Endothelial cell (in vitro differentiated cells): ENCODE results near the gene NPHP4. TPM values are rescaled to one million over a fixed set of nuclear protein-coding genes. Genes with fewer than 3 reads are reported as not detected.

Source experiments
- DNase-seq: peaks from one replicate; pipeline ENCODE4 v3.0.0; 2021; ENCODE audit warnings: low spot score
- H3K27ac Mint-ChIP-seq: one replicate; pipeline ENCODE4 v1.8.0; 2021; ENCODE audit warnings: mixed read lengths, inconsistent platforms; ENCODE audit not compliant: unreplicated experiment
- H3K27me3 Mint-ChIP-seq: one replicate; pipeline ENCODE4 v1.8.0; 2021; ENCODE audit warnings: mild to moderate bottlenecking, moderate library complexity, mixed read lengths, inconsistent platforms; ENCODE audit not compliant: unreplicated experiment
- H3K36me3 Mint-ChIP-seq: one replicate; pipeline ENCODE4 v1.8.0; 2021; ENCODE audit warnings: mild to moderate bottlenecking, low read depth, mixed read lengths, inconsistent platforms; ENCODE audit not compliant: unreplicated experiment
- H3K4me1 Mint-ChIP-seq: one replicate; pipeline ENCODE4 v1.8.0; 2021; ENCODE audit warnings: mild to moderate bottlenecking, mixed read lengths, inconsistent platforms; ENCODE audit not compliant: unreplicated experiment
- H3K4me3 Mint-ChIP-seq: one replicate; pipeline ENCODE4 v1.8.0; 2021; ENCODE audit warnings: mild to moderate bottlenecking, mixed read lengths, inconsistent platforms; ENCODE audit not compliant: unreplicated experiment
- H3K9me3 Mint-ChIP-seq: one replicate; pipeline ENCODE4 v1.8.0; 2021; ENCODE audit warnings: mixed read lengths, inconsistent platforms; ENCODE audit not compliant: unreplicated experiment
- CTCF ChIP-seq: fragments of 200-600 bp; sonication (generic); IDR thresholded peaks from one replicate; pipeline ENCODE4 v1.5.0; 2021; ENCODE audit warnings: antibody characterized with exemption; ENCODE audit not compliant: unreplicated experiment
- total RNA-seq: library from RNA; stranded (reverse); fragmentation: NEBNext Ultra II Directional; extraction: Animal tissue kit (Norgen Biotek cat#: 25700); gene quantifications from one replicate; pipeline ENCODE4 v1.2.1, GENCODE V29; 2021; ENCODE audit not compliant: unreplicated experiment

NPHP4 gene
- total RNA-seq, 1 donor from 2014 or later, result 15.3 TPM

- Mint-ChIP-seq H3K9me3 (no peaks in the 10 kb centered on the region), H3K27ac (peak overlapping the region; percentile 70), H3K27me3 (peaks cover 4% of the 10 kb centered on the region), H3K4me1 (peaks cover 13% of the 10 kb centered on the region), H3K4me3 (no peak overlapping the region), H3K36me3 (peaks cover 9% of the 10 kb centered on the region)
- TF ChIP-seq CTCF, result no peak
- DNase-seq, result no peak
Measured at GRCh38 chr1:5934058-5934884, 58.0 kb downstream of the NPHP4 start.

GRCh38 chr1:5933676-5934057 lies 58.6 kb downstream of the NPHP4 start:
- TF ChIP-seq CTCF, result no peak

GRCh38 chr1:5933050-5933449 lies 59.2 kb downstream of the NPHP4 start:
- Mint-ChIP-seq H3K36me3 (peaks cover 9% of the 10 kb centered on the region), H3K27ac (no peak overlapping the region), H3K4me3 (no peak overlapping the region), H3K27me3 (peaks cover 6% of the 10 kb centered on the region), H3K4me1 (peaks cover 13% of the 10 kb centered on the region), H3K9me3 (no peaks in the 10 kb centered on the region)
- no peak for TF ChIP-seq CTCF
- no peak for DNase-seq

More at GRCh38 chr1:5933676-5934057, 58.6 kb downstream of the NPHP4 start:
- H3K27me3 Mint-ChIP-seq, result peaks cover 4% of the 10 kb centered on the region
- peak overlapping the region; percentile 2 for H3K4me3 Mint-ChIP-seq
- DNase-seq, result no peak
- H3K27ac Mint-ChIP-seq, result peak overlapping the region; percentile 70
- H3K36me3 Mint-ChIP-seq, result peaks cover 9% of the 10 kb centered on the region
- no peaks in the 10 kb centered on the region for H3K9me3 Mint-ChIP-seq
- peaks cover 13% of the 10 kb centered on the region for H3K4me1 Mint-ChIP-seq

- H3K4me1 Mint-ChIP-seq, result peaks cover 10% of the 10 kb centered on the region
Measured at GRCh38 chr1:5928714-5929400, 63.4 kb downstream of the NPHP4 start.

More at GRCh38 chr1:5928714-5929400, 63.4 kb downstream of the NPHP4 start:
- no peak for TF ChIP-seq CTCF
- peaks cover 3% of the 10 kb centered on the region for H3K27me3 Mint-ChIP-seq
- no peak overlapping the region for H3K27ac Mint-ChIP-seq
- no peaks in the 10 kb centered on the region for H3K36me3 Mint-ChIP-seq
- no peak for DNase-seq
- no peak overlapping the region for H3K4me3 Mint-ChIP-seq
- H3K9me3 Mint-ChIP-seq, result no peaks in the 10 kb centered on the region
